Right lung (tissue), 5 donors: Measurements from ENCODE around the gene PRPF8. TPM values are rescaled to one million over a fixed set of nuclear protein-coding genes. Genes with fewer than 3 reads are reported as not detected.

Experiments
- DNase-seq, 2 donors: peaks; one replicate each; pipeline ENCODE4 v3.0.0-alpha.2; 2013
- polyA plus RNA-seq, 5 donors: library from polyadenylated mRNA; unstranded; fragments of 120-200 nt; gene quantifications; one replicate each; pipeline versions ENCODE4 v1.2.1 to v1.2.3, GENCODE V29; 2013; ENCODE audit warnings: inconsistent platforms in 1 of 5, low replicate concordance in 1 of 5; ENCODE audit not compliant: insufficient read length in 5 of 5, insufficient read depth in 1 of 5

The PRPF8 gene
- polyA plus RNA-seq, 5 donors: 241 to 367 (median 316) TPM

DNA sequence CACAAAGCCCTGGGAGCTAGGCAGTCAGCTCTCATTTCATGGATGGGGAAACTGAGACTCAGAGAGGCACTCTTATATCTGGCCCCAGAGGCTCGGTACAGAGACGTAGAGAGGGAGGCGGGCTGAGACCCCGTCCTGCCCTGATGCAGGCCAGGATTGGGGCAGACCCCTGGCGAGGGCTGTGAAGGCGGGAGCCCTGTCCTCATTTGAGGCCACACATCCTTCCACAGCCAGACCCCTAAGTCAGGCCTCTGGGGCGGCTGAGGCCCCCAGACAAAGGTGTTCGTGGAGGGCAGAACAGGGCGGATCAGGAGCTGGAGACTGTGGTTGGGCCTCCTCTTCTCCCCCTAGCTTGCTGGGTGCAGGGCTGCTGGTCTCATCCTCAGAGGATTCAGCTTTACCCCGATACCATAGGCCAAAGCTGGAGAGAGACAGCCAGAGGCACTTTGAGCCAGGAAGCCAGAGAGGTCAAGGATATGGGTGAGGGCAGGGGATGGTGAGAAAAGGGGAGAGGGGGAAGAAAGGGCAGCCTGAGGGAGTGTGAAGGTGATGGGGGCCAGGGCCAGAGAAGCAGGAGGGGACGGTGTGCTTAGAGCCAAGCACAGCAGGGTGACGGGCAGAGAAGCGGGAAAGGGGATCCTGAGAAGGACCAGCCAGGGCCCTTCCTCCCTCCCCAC, 38.3 kb downstream of the PRPF8 start:
- no peak for DNase-seq

DNA sequence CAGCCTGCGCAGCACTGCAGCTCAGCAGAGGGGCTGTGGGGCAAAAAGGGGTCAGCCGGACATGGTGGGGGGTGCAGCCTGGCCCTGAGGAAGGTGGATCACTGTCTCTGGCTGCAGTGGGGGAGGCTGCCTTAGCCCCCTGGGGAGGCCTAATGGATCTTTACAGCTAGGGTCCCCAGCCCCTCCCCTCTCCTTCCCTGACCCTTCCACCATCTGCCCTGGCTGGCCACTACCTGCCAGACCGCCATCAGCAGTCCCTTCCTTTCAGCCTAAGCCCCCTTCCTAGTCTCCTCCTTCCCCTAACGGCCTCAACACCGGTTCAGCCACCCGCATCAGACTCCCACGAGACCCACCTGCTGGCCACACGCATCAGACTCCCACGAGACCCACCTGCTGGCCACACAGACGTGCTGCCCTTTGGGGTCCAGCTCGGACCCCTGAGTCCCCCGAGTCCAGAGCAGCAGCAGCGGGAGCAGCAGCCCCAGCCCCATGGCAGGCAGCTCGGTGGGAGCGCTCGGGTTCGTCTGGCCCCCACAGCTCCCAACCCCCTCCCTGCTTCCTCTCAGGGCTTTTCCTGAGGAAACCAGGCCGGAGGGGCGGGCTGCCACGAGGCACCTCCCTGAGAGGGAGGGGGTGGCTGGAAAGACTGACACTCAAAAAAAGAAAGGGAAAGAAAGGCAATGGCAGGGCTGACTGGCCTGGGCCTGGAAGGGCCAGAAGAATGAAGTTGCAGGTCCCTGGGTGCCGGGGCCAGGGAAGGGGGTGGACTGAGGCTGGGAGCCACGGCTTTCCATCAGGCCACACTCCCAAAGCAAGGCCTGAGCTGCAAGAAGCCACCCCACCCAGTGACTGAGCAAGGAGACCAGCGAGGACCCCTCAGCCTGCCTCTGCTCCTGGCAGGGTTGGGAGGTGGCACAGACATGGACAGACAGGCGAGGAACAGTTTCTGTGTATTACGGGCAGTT, 39.2 kb downstream of the PRPF8 start, which contains the start of gene SCARF1:
TSS of gene SCARF1 (minus strand) at position 526 of the 965 bp plus-strand sequence. CDS start at position 491, 35 bp downstream.
- no peak for DNase-seq

DNA sequence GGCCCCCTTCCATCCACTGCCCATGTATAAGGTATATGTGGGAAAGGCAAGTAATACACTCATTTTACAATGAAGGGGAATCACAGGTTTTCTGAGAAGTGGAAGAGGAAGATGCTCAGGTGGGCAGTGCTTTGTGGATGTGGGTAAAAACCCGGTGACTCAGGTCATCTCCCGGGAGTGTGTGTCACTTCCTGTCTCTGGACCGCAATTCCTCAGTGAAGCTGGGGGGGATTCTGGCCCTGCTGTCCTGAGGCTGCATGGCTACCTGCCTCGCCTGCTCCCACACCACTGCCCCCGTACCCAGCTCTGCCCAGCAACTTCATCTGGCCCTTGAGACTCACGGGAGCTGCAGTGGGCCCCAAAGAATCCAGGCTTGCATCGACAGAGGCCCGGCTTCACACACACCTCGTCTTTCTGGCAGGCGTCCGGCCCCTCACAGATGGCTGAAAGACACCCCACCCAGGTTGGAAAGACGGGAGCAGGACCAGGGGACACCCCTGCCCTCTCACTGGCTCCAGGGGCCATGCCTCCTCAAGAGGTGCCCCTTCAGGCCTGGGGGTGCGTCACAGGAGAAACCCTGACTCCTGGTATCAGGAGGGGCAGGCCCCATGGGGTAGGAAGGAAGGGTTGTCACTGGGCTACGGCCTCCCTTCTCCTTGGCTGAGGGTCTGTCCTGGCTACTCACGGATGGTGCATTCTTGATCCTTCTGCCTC, 40.0 kb downstream of the PRPF8 start:
- DNase-seq: no peak

DNA sequence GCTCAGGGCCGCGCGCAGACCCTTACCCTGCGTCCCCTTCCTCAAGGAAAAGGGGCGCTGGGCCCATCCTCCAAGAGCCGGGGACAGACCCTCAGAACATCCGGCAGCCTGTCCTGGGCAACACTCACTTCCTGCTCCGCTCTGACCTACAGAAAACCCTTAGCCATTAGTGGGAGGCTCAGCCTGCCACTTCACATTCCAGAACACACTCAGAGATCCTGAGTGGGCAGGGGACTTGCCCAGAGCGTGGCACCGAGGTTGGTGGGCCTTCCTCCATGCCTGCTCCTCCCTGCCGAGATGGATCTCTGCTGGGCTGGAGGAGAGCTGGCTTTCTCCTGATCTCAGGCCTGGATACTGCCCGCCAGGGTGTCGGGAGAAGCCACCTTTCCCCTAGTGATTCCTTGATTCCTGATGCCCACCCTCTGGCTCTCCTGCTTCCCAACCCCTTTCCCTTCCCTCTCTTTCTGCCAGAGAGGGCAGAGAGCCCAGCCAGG, 40.6 kb downstream of the PRPF8 start:
- no peak for DNase-seq

DNA sequence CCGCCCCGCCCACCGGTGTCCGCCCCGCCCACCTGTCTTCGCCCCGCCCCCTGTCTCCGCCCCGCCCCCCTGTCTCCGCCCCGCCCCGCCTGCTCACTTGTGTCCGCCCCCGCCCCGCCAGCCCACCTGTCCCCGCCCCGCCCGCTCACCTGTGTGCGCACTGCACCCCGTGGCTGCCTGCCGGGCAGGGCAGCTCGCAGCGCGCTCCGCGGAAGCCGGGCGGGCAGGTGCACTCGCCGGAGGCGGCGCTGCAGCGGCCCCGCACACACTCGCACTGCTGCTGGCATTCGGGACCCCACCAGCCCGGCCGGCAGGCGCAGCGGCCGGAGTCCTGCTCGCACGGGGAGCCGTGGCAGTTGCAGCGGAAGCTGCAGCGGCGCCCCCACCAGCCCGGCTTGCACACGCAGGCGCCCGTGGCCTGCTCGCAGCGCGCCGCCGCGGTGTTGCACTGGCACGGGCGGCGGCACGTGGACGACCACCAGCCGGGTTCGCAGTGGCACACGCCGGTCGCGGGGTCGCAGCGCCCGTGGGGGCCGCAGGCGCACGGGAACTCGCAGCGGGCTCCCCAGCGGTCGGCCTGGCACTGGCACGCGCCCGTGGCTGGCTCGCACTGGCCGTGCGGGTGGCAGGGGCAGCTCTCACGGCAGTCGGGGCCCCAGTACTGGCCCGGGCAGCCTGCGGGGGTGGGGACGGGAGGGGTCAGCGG, 41.2 kb downstream of the PRPF8 start:
- no peak for DNase-seq

DNA sequence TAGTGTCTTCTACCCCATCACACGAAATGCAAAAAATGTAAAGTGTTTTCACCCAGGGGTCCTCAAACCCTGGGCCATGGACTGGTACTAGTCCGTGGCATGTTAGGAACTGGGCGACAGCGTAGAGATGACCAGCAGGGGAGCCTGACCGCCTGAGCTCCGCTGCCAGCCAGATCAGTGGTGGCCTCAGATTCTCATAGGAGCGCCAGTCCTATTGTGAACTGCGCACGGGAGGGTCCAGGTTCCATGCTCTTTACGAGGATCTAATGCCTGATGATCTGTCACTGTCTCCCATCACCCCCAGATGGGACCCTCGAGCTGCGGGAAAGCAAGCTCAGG, 43.6 kb downstream of the PRPF8 start:
- no peak for DNase-seq

DNA sequence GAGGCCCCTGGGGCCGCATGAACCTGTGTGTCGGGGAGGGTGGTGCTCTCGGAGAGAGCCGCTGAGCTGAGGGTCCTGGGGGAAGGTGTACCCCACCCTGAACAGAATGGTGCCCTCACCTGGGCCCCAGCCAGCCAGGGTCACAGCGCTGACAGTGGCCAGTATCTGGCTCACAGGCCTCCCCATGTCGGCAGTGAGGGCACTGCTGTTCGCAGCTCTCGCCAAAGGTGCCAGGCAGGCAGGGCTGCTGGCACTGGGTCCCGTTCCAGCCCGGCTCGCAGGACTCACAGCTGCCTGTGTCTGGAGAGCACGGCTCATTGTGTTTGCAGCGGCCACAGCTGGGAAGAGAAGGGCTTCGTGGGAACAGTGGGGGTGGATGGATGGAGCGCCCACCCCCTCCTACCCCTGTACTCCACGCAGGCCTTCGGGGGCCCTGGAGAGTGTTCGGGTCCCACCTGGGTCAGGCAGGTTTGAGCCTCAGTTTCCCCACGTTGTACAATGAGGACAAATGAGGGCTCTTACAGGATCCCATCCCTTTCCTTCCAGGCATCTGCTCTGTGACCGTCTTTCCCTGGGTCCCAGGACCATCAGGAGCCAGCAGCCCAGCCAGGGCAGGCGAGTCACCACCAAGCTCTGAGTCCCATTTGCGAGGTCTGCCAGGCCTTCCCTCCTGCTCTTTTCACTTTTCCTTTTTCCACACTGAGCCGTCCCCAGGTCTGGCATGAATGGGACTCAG, 44.2 kb downstream of the PRPF8 start:
- DNase-seq: no peak

DNA sequence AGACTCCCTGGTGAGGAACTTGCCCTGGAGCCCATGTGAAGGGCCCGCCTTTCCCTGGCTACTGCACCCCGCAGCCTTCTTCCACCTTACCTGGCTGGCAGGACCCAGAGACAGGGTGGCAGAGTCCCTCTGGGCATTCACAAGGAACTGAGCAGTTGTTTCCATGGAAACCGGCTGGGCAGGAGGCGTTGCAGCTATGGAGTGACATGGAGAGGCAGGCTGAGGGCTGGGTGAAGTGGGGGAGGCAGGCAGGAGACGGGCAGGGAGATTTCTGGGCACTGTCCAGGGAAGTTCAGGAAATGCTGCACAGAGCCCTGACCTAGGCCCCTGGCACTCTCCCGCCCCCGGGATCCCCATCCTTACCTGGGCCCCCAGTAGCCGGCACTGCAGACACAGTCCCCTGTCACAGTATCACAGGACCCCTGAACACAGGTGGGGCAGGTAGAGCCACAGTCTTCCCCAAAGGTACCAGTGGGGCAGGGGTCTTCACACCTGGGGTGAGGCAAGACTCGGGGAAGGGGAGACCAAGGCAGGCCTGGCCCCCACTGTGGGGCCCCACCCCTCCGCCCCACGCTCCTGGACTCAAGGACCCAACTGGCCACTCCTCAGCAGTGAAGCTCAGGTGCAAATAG, 45.0 kb downstream of the PRPF8 start:
- no peak for DNase-seq

DNA sequence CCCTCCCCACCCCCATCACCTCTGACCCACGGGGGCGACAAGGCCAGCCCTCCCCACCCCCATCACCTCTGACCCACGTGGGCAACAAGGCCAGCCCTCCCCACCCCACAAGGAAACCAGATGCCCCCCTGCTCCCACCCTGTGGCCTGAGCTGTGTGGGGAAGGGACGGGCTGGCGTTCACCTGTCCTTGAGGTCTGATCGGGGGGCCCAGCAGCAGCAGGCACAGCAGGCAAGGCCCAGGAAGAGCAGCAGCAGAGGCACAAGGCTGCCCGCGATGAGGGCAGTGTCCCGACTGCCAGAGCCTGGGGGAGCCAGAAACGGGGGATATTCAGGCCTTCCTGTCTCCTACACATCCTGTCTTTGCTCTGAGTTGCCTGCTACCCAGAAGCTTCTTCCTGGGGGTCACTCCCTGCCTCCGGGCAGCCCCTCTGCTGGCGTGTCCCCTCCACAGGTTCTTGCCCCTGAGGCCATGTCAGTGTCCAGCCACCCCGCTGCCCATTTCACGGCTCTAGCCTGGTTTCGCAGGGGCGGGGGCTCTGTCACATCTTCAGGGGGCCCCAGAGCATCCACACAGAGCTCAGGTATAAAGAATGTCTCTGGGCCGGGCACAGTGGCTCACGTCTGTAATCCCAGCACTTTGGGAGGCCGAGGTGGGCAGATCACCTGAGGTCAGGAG, 45.9 kb downstream of the PRPF8 start:
- no peak for DNase-seq

DNA sequence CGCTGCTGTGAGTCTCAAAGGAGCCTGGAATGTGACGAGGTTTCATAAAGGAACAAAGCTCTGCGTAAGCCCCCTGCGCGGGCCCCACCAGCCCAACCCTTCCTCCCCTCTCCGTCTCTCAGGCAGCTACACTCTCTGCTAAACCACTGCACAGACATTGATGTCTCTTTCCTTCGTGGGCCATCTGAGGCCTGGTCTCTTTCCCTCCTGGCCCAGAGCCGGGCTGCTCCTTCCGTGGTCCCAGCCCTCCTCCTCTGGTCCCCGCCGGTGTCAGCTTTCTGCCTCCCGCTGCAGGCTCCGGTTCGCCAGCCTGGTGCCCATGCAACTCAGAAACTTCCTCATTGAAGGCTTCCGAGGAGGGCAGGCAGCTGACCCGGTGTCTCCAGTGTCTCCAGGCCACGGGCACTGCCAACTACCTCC, 46.5 kb downstream of the PRPF8 start:
- no peak for DNase-seq

DNA sequence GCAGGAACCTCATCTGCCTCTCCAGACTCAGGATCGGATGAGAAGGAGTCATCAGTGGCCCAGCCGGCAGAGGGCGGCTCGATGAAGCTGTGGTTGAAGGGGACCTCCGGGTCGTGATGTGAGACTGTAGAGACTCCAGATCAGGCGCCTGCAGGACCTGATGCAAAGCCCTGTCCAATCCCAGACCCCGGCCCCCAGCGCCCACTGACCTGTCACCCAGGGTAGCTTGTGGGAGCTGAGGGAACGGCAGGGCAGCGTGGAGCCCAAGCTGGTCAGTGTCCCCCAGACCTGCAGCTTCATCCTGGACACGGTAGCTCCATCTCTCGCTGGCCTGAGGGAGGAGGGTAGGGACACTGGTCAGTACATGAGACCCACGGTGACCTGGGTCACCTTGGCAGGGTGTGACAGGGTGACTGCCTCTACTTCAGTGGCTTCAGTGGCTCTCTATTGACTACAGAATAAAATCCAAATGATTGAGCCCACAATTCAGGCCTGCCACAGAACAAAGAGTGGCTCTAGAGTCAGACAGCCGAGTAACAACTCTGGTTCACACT, 47.9 kb downstream of the PRPF8 start:
- no peak for DNase-seq

DNA sequence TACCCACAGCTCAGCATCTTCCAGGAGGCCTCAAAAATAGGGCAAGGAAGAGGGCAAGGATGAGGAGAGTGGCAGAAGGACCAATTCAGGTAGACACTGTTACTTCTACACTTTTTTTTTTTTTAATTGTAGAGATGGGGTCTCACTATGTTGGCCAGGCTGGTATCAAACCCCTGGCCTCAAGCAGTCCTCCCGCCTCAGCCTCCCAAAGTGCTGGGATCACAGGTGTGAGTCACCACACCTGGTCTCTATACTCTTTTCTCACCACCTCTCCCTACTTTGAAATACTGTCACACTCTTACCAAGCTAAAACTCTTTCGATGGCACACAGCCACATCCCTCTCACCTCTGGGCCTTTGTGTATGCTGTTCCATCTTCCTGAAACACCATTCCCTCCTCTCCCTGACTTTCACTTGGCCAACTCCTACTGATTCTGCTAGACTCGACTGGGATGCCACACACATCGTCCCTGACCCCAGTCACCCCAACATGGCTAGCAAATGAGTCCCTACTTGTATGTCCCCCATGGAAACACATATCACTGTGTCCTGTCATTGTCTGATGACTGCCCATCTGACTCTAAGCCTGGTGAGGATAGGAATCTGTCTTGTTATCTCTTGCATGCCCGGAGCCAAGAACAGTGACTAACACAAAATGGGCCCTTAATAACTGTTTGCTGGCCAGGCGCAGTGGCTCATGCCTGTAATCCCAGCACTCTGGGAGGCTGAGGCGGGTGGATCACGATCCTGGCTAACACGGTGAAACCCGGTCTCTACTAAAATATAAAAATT, 48.8 kb downstream of the PRPF8 start:
- no peak for DNase-seq

DNA sequence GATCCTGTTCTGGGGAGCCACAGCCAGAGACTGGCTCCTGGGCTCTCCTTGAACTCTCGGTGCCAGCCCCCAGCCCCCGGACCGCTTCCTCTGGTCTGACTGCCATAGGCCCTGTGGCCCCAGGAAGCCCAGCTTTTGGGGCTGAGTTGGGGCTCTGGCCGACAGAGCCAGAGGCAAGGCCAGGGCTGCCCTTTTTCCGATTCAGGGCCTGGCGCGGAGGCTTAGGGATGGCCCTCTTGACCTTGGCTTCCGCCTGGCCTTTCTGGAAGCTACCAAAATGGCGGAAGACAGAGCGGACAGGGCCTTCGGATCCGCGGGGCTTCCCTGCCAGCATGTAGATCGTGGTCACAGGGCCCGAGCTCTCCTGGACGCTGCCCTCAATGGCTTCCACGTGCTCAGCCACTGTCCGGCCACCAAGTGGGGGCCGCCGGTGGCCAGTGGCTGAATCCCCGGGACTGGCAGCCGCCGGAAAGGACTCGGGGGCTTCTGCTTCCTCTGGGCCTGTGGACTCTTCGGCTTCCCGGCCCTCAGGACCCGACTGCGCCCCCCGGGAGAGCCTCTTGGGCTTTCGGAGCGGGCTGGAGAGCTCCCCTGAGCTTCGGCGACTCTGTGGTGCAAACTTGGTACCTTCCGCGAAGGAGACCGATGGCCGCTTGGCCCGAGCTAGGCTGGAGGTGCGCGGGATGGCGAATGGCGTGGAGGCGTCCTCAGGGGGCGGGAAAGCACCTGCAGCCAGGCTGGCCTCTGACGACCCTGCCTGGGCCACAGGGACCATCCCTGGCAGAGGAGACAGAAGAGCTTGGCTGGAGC, 49.6 kb downstream of the PRPF8 start:
- no peak for DNase-seq

DNA sequence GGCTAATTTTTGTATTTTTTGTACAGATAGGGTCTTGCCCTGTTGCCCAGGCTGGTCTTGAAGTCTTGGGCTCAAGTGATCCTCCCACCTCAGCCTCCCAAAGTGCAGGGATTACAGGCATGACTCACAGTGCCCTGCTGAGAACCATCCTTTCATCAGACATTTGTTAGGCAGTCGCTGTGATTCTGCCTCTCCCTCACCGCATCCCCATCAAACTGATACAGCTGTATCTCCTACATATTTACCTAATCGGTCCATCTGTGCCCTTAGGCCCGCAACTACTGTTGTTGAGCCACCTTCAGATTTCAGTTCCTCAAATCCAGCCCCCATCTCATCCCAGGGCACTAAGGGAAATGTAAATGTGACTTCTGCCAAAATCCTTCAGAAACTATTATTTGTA, 54.0 kb downstream of the PRPF8 start:
- no peak for DNase-seq

DNA sequence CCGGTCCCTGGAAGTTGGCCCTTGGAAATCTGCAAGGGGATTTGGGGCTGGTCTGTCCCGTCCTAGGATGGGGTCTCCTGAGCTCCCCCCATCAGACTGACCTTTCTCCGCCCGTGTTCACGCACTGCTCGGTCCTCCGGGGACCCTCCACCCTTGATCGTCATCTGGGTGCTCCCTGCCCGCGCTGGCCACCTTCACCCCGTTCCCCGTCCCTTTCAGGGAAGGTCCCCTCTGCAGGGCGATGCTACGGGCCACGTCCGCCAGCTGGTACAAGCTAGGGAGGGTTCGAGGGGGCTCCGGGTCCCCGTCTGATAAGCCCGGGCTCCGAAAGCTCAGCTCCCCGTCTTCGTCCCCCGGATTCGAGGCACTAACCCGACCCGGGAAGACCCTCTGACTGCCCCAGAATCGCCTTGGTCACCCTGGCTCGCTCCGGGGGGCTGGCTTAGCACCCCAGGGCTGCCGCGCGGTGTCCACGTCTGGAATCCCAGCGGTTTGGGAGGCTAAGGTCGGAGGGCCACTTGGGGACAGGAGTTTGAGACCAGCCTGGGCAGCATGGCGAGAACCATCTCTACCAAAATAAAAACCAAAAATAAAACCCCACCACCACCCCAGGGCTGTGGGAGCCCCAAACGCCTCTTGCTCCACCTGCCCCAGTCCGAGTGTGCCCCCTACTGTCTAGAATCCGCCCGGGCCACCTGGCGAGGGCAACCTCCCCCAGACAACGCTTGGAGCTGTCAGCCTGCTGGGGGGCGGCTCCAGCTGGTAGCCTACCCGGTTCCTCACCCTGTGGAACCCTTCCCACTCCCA, 55.0 kb downstream of the PRPF8 start:
- DNase-seq: no peak

DNA sequence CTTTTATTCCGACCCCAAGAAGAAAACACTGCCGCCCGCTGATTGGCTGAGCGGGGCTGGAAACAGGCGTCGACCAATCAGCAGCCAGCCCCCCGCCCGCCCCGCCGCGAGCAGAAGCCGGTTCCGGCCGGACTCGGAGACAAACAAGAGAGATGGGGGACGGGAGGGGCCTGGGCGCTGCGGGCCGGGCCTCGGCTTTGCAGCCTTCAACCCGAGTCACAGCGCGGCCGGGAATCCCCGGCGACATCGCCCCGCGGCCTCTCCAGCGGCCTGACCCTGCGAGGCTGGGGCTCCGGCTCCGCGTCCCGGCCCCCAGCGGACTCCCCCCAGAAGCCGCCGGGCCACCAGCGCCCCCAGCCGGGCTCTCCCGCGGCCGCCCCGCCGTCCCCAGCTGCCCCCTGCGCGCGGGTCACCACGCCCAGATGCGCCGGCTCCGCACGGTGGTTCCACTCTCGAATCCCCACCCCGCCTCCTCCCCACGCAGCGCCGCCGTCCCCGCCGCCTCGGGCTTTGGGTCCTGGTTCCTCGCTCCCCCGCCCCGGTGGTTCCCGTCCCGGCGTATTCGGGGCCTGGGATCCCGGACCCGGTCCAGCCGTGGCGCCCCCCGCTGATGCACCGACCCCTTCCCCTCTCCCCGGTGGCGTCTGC, 55.7 kb downstream of the PRPF8 start:
- peak; percentile 94 for DNase-seq
